Body of pancreas (tissue), 4 donors: ENCODE measurements around the gene CPNE7. TPM values are rescaled to one million over a fixed set of nuclear protein-coding genes. Genes with fewer than 3 reads are reported as not detected.

Source experiments
- ATAC-seq: fragments of 150-250 bp; one replicate; pipeline ENCODE4 v1.9.1; 2016
- DNase-seq, 4 donors: peaks; one replicate each; pipeline ENCODE4 v3.0.0-alpha.2; 2019
- H3K27ac ChIP-seq, 4 donors: fragments of 200-600 bp; sonication (generic); 1 replicate in 3 of 4; 2 replicates in 1 of 4; pipeline versions ENCODE4 v1.5.1 to v1.6.1; 2016 to 2019; ENCODE audit warnings: mild to moderate bottlenecking in 1 of 4, mixed read lengths in 1 of 4, moderate library complexity in 1 of 4
- H3K27me3 ChIP-seq, 2 donors: fragments of 200-600 bp; sonication (generic); one replicate each; pipeline ENCODE4 v1.6.0; 2016; ENCODE audit warnings: mild to moderate bottlenecking in 1 of 2
- H3K36me3 ChIP-seq, 2 donors: fragments of 200-600 bp; sonication (generic); replicated peaks in 1 of 2; 2 replicates each; pipeline ENCODE4 v1.5.1; 2016; ENCODE audit warnings: low read depth in 2 of 2; ENCODE audit not compliant: insufficient read depth in 1 of 2
- H3K4me1 ChIP-seq: fragments of 200-600 bp; sonication (generic); one replicate; pipeline ENCODE4 v1.6.0; 2016
- H3K4me3 ChIP-seq, 2 donors: fragments of 200-600 bp; sonication (generic); 1 replicate in 1 of 2; 2 replicates in 1 of 2; pipeline ENCODE4 v1.5.1; 2016 to 2019
- H3K9me3 ChIP-seq, 3 donors: fragments of 200-600 bp; sonication (generic); 1 replicate in 2 of 3; 2 replicates in 1 of 3; pipeline ENCODE4 v1.5.1; 2016
- POLR2A ChIP-seq, 3 donors: fragments of 450-650 bp; IDR thresholded peaks; one replicate each; pipeline ENCODE4 v1.6.1; 2016; ENCODE audit warnings: antibody characterized with exemption in 3 of 3, mild to moderate bottlenecking in 2 of 3
- WGBS, 2 donors: methylation state at CpG; one replicate each; pipeline ENCODE4 v1.1.5; 2017; 5-methylcytosine and 5-hydroxymethylcytosine counted together
- intact Hi-C: fragments of 100-400 bp; cut with DNase I; formaldehyde crosslinking; loops from one replicate; pipeline ENCODE4 v1.15.1; 2023
- total RNA-seq, 2 donors: library from RNA; depleted of rRNA; stranded (reverse); fragments of >200 nt; gene quantifications; one replicate each; pipeline ENCODE4 v1.1.0, GENCODE V29; 2016
- TF ChIP-seq, protein P1 (sequence below), 7 experiments: fragments of 450-650 bp in 4 of 7; fragments of 200-600 bp in 3 of 7; sonication (generic) in 3 of 7; IDR thresholded peaks; one replicate each; pipeline ENCODE4 v1.5.1; 2016 to 2019; ENCODE audit warnings: antibody characterized with exemption in 7 of 7

CPNE7 gene
- total RNA-seq, 2 donors from 2014 or later, result 2.1 TPM; not detected in 1

DNA sequence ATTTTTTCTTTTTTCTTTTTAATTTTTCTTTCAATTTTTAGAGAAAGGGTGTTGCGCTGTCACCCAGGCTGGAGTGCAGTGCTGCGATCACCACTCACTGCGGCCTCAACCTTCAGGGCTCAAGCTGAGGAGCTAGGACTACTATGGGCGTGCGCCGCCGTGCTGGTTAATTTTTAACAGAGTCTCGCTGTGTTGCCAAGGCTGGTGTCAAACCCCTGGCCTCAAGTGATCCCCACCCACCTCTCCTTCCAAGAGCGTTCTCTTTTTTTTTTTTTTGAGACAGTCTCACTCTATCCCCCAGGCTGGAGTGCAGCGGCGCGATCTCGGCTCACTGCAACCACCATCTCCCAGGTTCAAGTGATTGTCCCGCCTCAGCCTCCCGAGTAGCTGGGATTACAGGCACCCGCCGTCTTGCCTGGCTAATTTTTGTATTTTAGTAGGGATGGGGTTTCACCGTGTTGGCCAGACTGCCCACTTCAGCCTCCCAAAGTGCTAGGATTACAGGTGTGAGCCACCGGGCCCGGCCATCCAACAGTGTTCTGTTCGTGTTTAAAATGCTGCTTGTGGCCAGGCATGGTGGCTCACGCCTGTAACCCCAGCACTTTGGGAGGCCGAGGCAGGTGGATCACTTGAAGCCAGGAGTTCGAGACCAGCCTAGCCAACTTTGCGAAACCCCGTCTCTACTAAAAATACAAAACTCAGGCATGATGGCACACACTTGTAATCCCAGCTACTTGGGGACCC is 29.6 kb upstream of the CPNE7 start:
- TF ChIP-seq POLR2A (IDR thresholded peaks at IDR 0.05), result no peak
- TF ChIP-seq, protein P1, sequence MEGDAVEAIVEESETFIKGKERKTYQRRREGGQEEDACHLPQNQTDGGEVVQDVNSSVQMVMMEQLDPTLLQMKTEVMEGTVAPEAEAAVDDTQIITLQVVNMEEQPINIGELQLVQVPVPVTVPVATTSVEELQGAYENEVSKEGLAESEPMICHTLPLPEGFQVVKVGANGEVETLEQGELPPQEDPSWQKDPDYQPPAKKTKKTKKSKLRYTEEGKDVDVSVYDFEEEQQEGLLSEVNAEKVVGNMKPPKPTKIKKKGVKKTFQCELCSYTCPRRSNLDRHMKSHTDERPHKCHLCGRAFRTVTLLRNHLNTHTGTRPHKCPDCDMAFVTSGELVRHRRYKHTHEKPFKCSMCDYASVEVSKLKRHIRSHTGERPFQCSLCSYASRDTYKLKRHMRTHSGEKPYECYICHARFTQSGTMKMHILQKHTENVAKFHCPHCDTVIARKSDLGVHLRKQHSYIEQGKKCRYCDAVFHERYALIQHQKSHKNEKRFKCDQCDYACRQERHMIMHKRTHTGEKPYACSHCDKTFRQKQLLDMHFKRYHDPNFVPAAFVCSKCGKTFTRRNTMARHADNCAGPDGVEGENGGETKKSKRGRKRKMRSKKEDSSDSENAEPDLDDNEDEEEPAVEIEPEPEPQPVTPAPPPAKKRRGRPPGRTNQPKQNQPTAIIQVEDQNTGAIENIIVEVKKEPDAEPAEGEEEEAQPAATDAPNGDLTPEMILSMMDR (IDR thresholded peaks at IDR 0.05), result no peak
- Histone ChIP-seq H3K4me3 (no peak overlapping the region), H3K27ac (no peak overlapping the region), H3K9me3 (no peaks in the 10 kb centered on the region), H3K27me3 (no peaks in the 10 kb centered on the region), H3K4me1 (no peaks in the 10 kb centered on the region), H3K36me3 (peaks cover 0 to 2% of the 10 kb centered on the region in 2 donors)
- intact Hi-C loops, result no loop called here
- DNase-seq (peak in 3 of 4 donors; percentile 50 to 68 (median 56)), ATAC-seq (no peak)
- WGBS, 2 donors, result 81 to 94% methylated on average over 25 to 26 of the region's 26 CpGs

DNA sequence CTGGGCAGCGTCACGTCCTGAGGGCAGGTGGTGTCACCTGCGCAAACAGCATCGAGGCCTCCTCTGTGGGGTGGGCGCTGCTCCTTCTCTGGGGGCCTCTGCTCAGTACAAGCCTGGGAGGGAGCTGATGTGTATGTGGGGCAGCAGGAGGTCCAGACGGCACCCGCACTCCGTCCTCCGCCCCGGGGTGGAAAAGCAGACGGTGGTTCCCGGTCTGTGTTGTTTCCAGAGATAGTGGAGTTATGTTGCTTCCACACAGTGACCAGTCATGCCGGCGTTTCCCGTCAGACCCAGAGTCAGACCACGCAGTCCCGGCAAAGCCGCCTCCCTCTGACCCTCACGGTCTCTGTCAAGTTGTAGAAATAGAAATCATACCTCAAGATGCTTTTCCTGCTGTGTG is 28.8 kb upstream of the CPNE7 start:
- ATAC-seq, result no peak
- DNase-seq, result no peak
- WGBS, 2 donors, result 91 to 93% methylated on average over 19 of the region's 19 CpGs
- Histone ChIP-seq H3K4me3 (no peak overlapping the region), H3K27me3 (no peaks in the 10 kb centered on the region), H3K27ac (no peak overlapping the region), H3K36me3 (peaks cover 0 to 7% of the 10 kb centered on the region in 2 donors), H3K4me1 (no peaks in the 10 kb centered on the region), H3K9me3 (no peaks in the 10 kb centered on the region)
- intact Hi-C loops, result no loop called here
- no peak for TF ChIP-seq POLR2A (IDR thresholded peaks at IDR 0.05)

DNA sequence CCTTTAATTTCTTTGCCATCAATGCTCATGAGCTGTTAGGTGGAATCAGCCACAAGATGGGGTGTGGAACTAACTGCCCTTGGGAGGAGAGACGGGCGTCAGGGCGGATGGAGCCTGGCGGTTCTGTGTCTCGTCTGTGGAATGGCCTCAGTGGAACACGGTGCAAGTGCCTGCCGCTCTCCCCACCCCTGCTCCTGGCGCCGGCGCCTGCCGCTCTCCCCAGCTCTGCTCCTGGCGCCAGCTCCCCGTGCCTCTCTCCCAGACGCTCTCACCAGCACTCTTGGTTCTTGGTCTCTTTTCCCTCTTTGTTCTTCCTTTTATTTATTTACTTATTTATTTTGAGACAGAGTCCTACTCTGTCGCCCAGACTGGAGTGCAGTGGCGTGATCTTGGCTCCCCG is 28.3 kb upstream of the CPNE7 start:
- Histone ChIP-seq H3K27me3 (no peaks in the 10 kb centered on the region), H3K36me3 (peaks cover 0 to 7% of the 10 kb centered on the region in 2 donors), H3K9me3 (no peaks in the 10 kb centered on the region), H3K27ac (no peak overlapping the region), H3K4me1 (no peaks in the 10 kb centered on the region), H3K4me3 (no peak overlapping the region)
- no peak for DNase-seq
- no peak for TF ChIP-seq POLR2A (IDR thresholded peaks at IDR 0.05)
- TF ChIP-seq, protein P1 (IDR thresholded peaks at IDR 0.05), result no peak
- ATAC-seq, result no peak
- 95% methylated on average over 17 of the region's 17 CpGs for WGBS, 2 donors
- intact Hi-C loops, result no loop called here

DNA sequence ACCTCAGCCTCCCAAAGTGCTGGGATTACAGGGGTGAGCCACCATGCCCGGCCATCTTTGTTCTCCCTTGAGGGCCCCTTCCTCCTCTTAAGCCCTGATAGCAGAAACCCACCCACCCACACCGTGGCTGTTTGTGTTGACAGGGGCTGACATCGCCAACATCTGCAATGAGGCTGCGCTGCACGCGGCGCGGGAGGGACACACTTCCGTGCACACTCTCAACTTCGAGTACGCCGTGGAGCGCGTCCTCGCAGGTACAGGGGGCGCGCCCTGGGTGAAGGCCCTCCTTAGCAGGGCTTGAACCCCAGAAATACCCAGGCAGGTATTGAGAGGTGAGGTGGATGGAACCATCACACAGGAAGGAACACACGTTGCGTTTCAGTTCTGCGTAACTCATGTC is 27.7 kb upstream of the CPNE7 start:
- TF ChIP-seq, protein P1 (IDR thresholded peaks at IDR 0.05), result no peak
- no peak for TF ChIP-seq POLR2A (IDR thresholded peaks at IDR 0.05)

DNA sequence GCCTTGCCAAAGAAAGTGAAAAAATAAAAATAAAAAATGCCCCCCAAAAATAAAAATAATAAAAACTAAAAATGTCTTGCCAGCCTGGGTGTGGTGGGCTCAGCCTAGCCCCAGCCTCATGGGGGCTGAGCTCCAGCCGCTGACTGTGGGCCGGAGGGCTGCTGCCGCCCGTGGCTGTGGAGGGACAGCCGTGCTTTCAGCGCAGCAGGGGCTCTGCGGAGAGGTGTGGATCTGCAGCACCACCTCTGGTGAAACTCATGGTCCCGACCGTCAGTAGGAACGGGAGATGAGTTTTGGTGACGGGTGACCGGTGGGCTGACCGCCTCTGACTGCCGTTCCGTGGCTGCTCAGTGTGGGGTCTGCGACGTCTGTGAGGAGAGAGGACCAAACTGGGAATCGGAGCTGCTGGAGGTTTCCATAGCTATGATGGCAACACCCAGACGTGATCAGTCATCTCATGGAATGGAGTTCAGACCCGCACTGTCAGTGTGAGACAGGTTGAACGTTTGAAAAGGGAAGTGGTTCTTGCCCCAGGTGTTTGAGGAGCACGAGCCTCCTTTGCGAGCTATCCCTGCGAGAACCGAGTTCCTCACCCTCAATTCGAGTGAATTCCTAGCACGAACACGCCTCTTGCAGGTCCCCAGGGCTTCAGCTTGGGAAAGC is 27.1 kb upstream of the CPNE7 start:
- Histone ChIP-seq H3K4me1 (no peaks in the 10 kb centered on the region), H3K27me3 (no peaks in the 10 kb centered on the region), H3K4me3 (no peak overlapping the region), H3K36me3 (peaks cover 0 to 7% of the 10 kb centered on the region in 2 donors), H3K27ac (no peak overlapping the region), H3K9me3 (no peaks in the 10 kb centered on the region)
- no peak for DNase-seq
- intact Hi-C loops, result no loop called here
- no peak for ATAC-seq
- TF ChIP-seq, protein P1 (IDR thresholded peaks at IDR 0.05), result no peak
- no peak for TF ChIP-seq POLR2A (IDR thresholded peaks at IDR 0.05)
- 88 to 90% methylated on average over 22 to 28 of the region's 28 CpGs for WGBS, 2 donors

More for the DNA sequence above, 27.7 kb upstream of the CPNE7 start:
- Histone ChIP-seq H3K36me3 (peaks cover 0 to 7% of the 10 kb centered on the region in 2 donors), H3K9me3 (no peaks in the 10 kb centered on the region), H3K27ac (no peak overlapping the region), H3K27me3 (no peaks in the 10 kb centered on the region), H3K4me3 (no peak overlapping the region), H3K4me1 (no peaks in the 10 kb centered on the region)
- WGBS, 2 donors, result 94 to 96% methylated on average over 17 to 20 of the region's 20 CpGs
- no peak for ATAC-seq
- no peak for DNase-seq
- intact Hi-C loops, result no loop called here
